ENCODE measurements around the gene BEX3. TPM values are rescaled to one million over a fixed set of nuclear protein-coding genes. Genes with fewer than 3 reads are reported as not detected.
"Not testable (repeated sequence)": the region's sequence is repeated elsewhere in the genome, so short reads cannot be mapped to it uniquely, and the experiment has no call there.

The BEX3 gene
- total RNA-seq, 2 donors from 2014 or later: 71.9 to 77.3 TPM

- no peaks in the 10 kb centered on the region for H3K9me3 ChIP-seq
- H3K4me3 ChIP-seq: no peak overlapping the region
- no peak overlapping the region for H3K27ac ChIP-seq
- no peaks in the 10 kb centered on the region for H3K27me3 ChIP-seq
- TF ChIP-seq POLR2A (IDR thresholded peaks at IDR 0.05) (no peak), CTCF (IDR thresholded peaks at IDR 0.05) (no peak)
- no peaks in the 10 kb centered on the region for H3K36me3 ChIP-seq (replicated peaks in 1 of 2; ENCODE audit: insufficient read depth in 1 of 2, low read depth in 2 of 2)
- H3K4me1 ChIP-seq: peaks cover 4% of the 10 kb centered on the region
- 94 to 100% methylated on average over 2 of the region's 2 CpGs for WGBS, 2 donors
- ATAC-seq (no peak), DNase-seq (no peak)
- intact Hi-C loops (cut with DNase I): no loop called here
These were observed 18.5 kb upstream of the BEX3 start for GRCh38 chrX:103357871-103358270.

DNA sequence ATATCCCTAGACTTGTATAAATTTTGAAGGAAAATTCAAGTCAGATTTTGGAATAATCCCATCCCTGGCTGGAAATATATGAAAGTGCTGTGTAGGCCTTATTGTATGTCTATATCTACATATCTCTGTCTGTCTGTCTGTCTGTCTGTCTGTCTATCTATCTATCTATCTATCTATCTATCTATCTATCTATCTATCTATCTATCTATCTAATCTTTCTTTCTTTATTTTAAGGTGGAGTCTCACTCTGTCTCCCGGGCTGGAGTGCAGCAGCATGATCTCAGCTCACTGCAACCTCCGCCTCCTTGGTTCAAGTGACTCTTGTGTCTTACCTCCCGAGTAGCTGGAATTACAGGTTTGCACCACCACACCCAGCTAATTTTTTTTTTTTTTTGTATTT, 16.7 kb upstream of the BEX3 start:
- H3K4me3 ChIP-seq; H3K27ac ChIP-seq; H3K4me1 ChIP-seq; intact Hi-C loops (cut with DNase I); ATAC-seq; DNase-seq; H3K9me3 ChIP-seq; H3K36me3 ChIP-seq (replicated peaks in 1 of 2; ENCODE audit: insufficient read depth in 1 of 2, low read depth in 2 of 2); H3K27me3 ChIP-seq: not testable (repeated sequence)
- WGBS, 2 donors: 90 to 100% methylated on average over 2 to 3 of the region's 3 CpGs

- Histone ChIP-seq H3K9me3 (no peaks in the 10 kb centered on the region), H3K27me3 (no peaks in the 10 kb centered on the region), H3K27ac (no peak overlapping the region), H3K4me1 (peaks cover 4% of the 10 kb centered on the region), H3K4me3 (no peak overlapping the region), H3K36me3 (replicated peaks in 1 of 2; ENCODE audit: insufficient read depth in 1 of 2, low read depth in 2 of 2) (no peaks in the 10 kb centered on the region)
- intact Hi-C loops (cut with DNase I): no loop called here
- ATAC-seq (no peak), DNase-seq (no peak)
- TF ChIP-seq POLR2A (IDR thresholded peaks at IDR 0.05): no peak
- no peak for TF ChIP-seq CTCF (IDR thresholded peaks at IDR 0.05)
- 70% methylated on average over 2 of the region's 2 CpGs; no CpG with 5 or more reads in 1 of the 2 donors for WGBS, 2 donors
These were observed 16.2 kb upstream of the BEX3 start for GRCh38 chrX:103360092-103360491.

DNA sequence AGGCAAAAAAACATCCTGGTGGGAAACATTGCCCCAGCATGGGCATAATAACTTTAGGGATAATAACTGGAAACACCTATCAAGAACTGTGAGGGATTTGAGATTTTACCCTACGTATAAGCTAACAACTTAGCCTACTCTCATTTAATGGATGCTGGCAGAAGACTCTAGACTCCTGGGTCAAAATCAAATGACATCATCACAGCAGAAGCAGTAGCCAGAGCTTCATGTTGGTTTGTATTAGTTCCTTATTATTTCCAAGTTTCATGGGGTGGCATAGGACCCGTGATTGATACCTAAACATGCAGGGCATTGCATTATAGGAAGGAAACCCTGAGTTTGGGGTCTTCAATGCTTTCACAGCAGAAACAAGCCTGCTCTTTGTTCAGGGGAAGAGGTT, 15.4 kb upstream of the BEX3 start:
- Histone ChIP-seq H3K4me1 (peaks cover 4% of the 10 kb centered on the region), H3K36me3 (replicated peaks in 1 of 2; ENCODE audit: insufficient read depth in 1 of 2, low read depth in 2 of 2) (no peaks in the 10 kb centered on the region), H3K4me3 (no peak overlapping the region), H3K9me3 (no peaks in the 10 kb centered on the region), H3K27me3 (no peaks in the 10 kb centered on the region), H3K27ac (no peak overlapping the region)
- DNase-seq: no peak
- TF ChIP-seq POLR2A (IDR thresholded peaks at IDR 0.05) (no peak), CTCF (IDR thresholded peaks at IDR 0.05) (no peak)
- intact Hi-C loops (cut with DNase I): no loop called here
- 33 to 40% methylated on average over 2 of the region's 2 CpGs for WGBS, 2 donors
- ATAC-seq: no peak

DNA sequence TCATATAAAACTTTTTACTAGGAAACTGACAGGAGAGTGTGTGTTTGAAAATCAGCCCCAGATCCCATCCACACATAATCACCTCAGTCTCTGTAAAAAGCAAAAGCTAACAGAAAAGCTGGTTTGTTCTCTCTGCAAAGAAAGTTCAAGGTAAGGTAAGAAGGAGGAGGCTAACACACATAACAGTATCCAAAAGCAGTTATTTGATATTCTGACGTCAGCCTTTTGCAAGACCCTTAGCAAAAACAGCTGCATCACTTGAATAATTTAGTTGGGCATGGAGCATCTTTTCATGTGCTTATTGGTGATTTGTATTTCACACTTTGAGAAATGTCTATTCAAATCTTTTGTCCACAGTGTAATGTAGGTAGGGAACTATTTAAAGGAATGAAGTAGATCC, 14.5 kb upstream of the BEX3 start:
- no peak overlapping the region for H3K4me3 ChIP-seq
- peaks cover 4% of the 10 kb centered on the region for H3K4me1 ChIP-seq
- no peak overlapping the region for H3K27ac ChIP-seq
- H3K9me3 ChIP-seq: no peaks in the 10 kb centered on the region
- H3K27me3 ChIP-seq: no peaks in the 10 kb centered on the region
- DNase-seq (no peak), ATAC-seq (no peak)
- no peaks in the 10 kb centered on the region for H3K36me3 ChIP-seq (replicated peaks in 1 of 2; ENCODE audit: insufficient read depth in 1 of 2, low read depth in 2 of 2)
- WGBS, 2 donors: 15 to 26% methylated on average over 1 of the region's 1 CpG
- intact Hi-C loops (cut with DNase I): no loop called here
- TF ChIP-seq POLR2A (IDR thresholded peaks at IDR 0.05) (no peak), CTCF (IDR thresholded peaks at IDR 0.05) (no peak)

Data from body of pancreas (tissue), 4 donors.